Activated T-helper 1 cell treated with anti-CD3 and anti-CD28 coated beads, Interleukin-2, amount 50 U/mL, for 16 hours (primary cell): Measurements from ENCODE around the gene ADO.

ENCODE experiments used
- DNase-seq, 2 donors: peaks; one replicate each; pipeline ENCODE4 v3.0.0-alpha.2; 2020; ENCODE audit warnings: low read depth in 1 of 2, low spot score in 1 of 2

The ADO gene

DNA sequence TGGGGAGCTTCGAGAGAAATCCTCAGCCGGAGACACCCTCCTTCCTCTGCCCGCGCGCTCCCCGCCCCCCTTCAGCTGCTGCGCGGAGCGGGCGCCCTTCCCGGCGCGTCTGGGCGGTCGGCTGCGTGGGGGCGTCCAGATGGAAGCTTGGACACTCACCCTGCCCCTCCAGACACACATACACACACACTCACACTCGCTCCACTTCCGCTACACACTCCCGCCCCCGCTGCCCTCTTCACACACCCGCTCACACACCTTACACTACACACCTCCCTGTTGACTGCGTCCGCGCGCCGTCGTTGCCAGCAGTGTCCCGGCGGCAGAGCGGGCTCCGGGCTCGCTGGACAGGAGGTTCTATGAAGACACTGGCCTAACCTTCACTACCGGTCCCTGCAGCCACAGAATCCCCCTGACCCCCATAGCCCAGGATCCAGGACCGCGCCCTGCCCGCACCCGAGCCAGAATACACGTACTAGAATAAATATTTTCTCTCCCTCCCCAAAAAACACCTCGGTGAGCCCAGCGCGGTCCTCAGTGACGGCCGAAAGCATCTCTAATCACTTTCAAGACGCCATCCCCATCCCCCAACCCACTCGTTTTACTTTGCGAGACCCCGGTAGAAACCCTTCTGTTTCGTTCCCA is 12.7 kb downstream of the ADO start:
- DNase-seq: peak in 1 of 2 donors; percentile 43

DNA sequence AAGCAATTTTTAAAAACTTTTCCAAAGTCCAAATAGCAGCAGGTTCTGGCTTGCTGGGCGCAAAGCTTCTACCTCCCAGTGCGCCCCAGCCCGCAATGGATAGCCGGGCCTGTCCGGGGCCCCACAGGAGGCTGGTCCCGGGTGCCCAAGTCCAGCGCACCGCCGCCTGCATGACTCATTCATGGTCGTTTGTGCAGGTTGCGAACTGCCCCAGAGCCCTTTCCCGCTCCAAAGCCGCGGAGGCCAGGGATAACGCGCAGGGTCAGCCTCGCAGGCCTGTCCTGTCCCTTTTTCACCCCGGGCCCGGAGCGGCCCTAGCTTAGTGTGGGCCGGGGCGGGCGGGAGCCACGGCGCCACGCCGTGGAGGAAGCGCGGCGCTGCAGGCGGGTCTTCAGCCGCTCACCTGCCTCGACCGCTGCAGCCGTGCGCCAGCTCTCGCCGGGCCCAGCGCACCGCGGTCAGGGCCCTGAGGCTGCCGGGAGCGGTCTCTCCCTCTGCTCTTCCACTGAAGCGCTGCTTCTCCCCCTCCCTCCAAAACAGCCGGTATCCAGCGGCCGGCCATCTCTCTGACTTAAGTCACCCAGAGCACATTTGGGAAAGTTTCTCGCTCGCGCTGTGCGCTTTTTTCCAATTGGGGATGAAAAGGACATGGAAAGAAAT is 13.4 kb downstream of the ADO start:
- peak in 1 of 2 donors; percentile 58 for DNase-seq

DNA sequence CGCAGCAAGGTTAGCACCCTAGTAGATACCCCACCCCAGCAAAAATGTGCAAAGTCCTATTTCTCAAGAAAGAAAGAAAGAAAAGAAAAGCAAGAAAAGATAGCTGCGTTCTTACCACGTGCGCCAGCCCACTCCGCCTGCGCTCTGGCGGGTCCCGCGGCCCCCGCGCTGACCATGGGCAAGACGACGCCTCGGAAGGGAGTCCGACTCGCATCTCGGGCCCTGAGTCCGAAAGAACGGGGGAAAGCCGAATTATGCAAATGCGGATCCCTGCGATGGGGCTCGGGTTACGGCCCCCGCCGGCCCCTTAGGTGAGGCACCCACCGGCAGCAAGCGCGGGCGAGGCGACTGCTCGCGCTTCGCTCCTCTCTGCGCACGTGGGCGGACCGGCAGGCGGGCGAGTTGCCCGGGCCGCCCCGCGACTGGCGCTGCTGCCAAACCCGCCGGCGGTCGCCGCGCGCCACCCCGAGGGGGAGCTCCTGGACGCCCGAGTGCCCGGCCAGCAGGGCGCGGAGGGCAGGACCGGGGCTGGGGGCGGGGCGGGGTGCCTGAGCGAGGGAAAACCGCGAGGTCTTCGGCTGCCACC is 14.0 kb downstream of the ADO start:
- DNase-seq: peak in 1 of 2 donors; percentile 44

DNA sequence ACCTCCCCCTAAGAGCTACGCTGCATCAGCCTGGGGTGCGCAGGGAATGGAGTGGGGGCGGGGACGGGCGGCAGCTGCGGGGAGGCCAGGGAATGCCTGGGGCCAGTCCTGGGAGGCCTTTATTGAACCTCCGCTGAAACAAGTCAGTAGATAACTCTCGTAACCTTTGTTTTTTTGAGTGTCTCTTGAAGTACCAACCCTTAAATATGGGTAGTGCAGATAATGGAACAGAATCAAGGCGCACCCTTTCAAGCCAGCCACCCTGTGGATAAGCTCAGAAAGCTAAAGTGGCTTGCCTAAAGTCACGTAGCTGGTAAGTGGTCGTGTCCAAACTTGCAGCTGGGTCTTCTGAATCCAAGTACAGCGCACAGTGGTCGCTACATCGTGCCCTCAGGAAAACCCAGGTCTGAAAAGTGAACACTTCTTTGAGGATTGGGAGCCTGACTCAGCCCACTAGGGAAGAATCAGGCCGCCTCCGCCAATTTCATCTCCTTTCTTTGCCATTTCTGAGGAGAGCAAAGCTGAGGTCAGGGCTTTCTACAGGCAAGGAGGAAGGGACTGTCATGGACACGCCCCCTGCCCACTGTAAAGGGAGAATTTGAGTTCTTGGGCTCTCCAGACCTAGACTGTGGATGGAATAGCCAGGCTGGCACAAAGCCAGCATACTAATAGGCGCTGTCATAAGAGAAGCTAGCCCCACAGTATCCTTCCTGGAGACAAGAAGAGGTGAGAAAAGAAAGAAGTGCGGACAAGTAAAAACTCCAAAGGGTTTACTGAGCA is 14.8 kb downstream of the ADO start:
- no peak for DNase-seq

DNA sequence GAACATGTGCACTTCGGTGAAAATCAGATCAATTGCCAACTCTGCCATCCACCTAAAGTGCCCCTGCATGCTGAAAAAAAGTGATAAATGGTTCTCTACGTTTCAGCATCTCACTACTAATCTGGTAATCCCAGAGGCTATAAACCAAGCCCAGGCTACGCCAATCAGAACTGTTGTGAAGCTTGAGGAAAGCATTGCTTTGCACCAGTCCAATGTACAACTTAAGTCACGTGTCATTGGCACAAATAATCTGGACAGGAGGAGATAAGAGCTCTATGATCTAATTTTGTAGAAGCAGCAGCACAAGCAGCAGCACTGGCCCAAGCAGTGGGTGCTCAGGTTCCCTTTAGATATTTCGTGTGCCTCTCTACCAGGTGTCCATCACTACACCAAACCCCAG is 16.1 kb downstream of the ADO start:
- DNase-seq: no peak

DNA sequence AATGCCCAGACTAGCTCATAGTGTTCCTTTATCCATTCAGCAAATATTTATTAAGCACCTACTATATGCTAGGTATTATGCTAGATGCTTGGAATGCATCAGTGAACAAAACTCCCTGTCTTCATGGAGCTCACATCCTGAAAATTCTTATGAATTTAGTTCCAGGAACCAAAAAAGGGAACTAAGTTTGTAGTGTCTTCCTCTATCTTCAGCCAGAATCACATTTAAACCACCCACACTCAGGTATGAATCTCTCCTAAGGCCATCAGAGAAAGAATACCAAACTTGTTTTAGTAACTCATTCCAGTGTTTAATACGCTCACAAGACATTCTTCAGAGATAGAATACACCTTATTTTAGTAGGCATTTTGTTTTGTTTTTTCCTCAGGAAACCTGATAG is 21.8 kb downstream of the ADO start:
- no peak for DNase-seq

DNA sequence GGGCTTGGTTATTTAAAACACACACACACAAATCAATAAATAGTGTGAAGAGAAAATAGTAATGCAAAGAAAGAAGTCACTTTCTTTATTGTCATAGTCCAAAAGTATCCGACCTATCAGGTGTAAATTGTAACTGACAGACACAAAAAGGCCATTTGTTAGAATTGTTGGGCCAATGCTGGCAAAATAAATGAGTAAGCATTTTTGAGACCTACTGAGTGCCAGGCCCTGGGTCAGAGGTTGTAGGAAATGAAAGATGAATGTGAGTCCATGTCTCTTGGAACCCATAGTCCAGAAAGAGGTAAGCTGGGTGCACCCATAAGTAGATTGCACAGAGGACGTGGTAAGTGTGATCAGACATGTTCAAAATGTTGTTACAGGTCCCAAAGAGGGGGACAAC is 25.1 kb downstream of the ADO start:
- no peak for DNase-seq

DNA sequence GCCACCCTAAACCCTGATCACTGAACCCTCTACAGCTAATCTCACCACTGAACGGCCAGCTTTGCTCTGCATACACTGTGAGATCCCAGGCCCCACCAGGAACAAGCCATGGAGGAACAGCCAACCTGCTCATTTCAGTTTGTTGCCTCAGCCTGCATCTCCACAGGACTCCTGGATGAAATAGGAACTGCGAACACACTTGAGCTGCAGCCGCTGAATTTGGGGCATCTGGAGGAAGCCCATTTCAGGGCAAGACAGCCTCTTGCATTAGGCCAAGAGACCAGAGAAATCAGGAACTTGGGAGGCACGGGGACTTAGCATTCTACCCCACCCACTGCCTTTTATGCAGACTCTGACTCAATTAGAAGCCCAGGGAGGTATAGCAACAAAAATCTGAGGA is 26.2 kb downstream of the ADO start:
- no peak for DNase-seq

DNA sequence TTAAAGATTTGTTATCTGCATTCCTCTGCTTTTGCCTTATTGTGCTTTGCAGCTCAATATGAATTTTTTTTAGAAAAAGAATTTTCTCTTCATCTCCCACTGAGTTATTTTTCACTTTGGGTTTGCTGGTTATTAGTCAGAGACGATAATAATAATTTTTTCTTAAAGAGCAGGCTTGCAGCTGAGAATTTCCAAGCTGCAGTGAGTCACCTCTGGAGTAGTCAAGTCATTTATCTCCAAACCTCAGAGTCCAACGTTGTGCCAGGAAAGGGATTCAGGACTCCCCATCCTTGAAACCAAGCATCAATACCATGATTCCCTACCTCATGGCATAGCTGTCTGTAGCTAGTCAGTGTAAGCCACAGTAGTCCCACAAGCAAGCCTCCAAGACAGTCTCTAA is 26.8 kb downstream of the ADO start:
- DNase-seq: no peak

DNA sequence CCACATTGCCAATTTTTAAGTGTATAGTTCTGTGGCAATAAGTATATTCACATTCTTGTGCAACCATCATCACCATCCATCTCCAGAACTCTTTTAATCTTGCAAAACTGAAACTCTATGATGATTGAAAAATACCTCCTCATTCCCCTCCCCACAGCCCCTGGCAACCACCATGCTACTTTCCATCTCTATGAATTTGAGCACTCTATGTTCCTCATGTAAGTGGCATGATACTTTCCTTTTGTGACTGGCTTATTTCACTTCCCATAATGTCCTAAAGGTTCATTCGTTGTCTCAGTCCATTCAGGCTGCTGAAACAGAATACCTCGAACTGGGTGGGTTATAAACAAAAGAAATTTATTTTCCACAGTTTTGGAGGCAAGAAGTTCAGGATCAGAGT is 35.1 kb downstream of the ADO start:
- no peak for DNase-seq

DNA sequence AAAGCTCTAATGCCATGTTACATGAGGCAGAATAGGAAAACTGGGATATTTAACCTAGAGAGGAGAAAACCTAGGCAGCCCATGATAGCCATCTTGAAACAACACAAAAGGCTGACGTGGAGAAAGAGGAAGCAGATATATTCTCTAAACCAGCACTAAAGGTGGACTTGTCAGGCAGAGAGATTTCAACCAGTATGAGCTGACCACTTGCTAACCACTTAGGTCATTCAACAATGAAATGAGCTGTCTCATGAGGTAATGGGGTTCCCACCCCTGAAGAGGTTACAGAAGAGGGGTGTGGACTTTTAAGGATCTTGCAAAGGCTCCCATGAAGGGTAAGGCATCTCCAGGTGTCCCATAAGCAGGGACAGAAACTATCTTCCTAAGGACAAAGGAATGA is 38.5 kb downstream of the ADO start:
- no peak for DNase-seq

DNA sequence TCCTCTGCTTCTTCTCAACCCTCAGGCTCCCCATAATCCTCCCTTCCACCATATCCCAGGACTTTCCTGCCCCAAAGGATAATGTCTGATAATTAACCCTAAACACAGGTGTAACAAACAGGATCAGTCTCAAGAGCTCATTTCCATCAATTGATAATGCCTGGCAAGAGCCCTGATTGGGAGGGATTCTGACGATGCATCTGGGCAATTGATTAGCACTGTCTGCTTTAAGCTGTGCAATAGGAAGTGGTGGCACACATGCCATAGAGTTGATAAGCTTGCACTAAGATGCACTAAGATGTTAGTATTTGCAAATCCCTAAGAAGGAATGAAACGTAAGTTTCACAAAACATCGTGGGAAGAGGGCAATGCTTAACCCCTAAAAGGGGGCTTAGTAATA is 39.1 kb downstream of the ADO start:
- DNase-seq: no peak

DNA sequence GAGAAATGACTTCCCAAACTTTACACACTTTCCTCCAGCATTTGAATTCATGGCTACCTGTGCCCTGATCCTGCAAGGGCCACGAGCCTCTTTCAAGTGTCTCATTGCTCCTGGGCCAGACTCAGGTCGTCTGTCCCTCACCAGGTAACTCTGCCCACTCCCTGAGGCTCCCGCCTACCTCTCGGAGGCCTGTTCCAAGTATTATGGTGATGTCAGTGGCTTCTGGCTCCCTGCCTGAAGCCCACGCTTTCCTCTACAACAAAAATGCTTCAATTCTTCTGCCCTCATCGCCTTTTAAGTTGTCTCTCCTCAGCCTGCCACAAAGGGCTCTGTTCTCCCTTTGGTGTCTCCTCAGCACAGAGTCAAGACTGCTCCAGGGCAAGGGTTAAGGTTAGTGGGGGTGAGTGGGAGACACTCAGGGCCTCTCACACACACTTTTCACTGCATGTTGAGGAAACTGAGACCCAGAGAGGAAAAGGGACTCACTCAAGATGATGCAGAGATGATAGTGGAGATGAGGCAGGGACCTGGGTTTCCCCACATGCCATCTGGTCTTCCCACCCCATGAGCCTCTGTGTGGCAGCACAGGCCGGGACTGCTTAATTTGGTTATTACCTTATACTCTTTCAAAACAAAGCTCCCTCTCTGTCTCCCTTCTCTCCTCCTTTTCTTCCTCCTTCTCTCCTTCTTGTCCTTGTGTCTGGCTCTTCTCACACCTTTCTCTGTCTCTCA is 39.9 kb downstream of the ADO start:
- no peak for DNase-seq

DNA sequence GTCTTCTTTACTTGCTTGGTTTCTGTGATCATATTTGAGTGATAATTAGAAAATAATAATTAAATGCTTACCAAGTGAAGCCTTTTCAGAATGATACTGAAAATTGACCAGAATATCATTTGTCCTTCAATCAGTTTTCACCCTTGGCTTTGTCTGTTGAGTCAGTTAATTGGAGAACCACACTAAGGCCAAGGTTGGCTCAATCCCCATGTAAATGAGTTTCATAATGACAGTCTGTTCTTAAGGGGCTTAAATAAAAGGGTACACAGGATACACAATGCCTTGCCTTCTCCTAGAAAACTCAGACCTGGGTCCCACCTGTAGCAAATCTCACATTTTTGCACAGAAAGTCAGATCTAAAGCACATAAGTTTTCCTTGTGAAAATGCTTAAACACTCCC is 42.9 kb downstream of the ADO start:
- DNase-seq: no peak

DNA sequence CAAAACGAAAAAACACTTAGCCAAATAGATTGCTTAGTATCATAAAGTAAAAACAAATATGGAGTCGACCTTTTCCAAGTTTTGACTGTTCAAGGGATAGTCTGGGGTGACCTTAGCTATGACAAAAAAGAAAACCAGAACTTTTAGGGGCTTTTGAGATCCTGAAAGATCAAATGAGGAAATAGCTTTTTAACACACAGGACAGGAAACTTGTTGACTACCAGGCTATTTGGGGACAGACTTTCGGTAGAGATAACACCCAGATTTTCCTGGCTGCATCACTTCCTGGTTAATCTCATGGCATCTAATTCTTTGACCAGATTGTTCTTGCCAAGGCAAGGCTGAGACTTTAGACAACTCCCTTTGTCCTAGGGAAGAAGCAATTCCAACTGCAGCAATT is 46.1 kb downstream of the ADO start:
- no peak for DNase-seq

DNA sequence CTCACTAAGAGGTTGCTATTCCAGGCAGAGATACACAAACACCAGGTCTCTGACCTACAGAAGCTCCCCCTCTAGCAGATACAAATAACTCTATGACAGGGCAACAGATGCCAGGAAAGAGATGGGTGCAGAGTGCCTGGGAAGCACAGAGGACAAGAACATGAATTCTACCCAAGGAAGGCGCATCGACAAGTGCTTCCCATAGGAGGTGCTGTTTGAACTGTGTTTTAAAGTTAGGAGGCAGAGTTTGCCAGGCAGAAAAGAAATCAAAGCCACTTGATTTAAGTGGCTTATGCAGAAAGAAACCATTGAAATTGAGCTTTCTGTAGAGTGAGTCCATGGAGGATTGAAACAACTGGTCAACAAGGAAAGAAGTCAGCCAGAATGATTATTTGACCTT is 46.9 kb downstream of the ADO start:
- no peak for DNase-seq

DNA sequence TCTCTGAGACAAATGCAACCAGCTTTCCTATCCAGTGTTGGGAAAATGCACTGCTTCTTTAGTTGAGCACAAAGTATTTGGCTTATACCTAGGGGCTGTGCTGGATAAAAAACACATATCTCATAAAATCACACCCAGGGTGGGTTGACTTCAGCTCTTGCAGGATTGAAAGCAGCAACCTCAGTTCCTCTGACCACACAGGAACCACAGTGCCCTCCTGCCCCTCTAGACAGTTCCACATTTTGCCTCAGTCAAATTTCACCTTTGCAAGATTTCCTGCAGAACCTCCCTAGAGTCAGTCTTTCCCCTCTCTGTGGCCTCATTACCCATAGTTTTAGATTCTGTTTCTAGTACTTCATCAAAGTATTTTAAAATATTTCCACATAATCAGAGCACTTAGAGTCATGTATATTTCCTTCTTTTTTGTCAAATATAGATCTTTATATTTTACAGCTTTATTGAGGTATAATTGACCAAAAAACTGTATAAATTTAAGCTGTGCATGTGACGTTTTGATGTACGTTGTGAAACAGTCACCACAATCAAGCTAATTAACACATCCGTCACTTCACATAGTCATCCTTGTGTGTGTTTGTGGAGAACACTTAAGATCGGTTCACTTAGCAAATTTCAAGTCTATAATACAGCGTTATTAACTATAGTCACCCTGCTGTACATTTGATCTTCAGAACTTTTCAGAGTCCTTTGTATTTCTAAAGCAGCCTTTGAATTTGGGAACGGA is 48.6 kb downstream of the ADO start:
- no peak for DNase-seq

DNA sequence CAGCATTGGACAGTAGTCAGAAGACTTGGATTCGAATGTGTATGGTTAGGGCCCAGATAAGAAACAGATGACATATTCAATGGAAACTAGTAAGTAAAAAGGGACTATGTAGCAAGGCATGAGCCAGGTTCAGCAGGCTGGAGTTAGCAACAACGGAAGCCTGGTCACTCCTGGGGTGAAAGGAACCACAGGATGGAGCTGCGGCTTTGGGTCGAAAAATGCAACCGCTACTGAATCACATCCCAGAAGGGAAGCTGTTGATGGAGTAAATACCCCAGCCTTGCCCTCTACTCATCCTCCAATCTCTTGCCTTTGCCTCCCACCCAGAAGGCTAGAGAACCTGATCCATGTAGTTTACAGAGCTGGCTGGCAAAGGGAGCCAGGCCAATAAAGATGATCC is 49.2 kb downstream of the ADO start:
- no peak for DNase-seq

DNA sequence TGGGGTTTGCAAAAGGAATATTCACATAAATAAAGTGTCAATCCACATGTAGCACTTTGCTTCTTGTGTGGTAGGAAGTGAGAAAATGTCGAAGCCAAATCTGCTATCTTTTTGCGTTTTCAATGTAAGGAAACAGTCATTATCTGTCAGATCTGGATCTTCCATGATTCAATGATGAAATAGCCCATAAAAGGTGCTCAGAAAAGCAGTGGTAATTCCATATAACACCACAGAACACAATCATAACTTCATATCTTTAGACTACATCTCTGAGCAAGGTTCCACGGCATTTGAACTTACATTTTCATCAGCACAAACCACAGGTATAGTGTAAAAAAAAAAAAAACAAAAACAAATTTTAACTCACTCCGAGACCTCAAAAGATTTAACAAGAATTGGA is 51.5 kb downstream of the ADO start:
- DNase-seq: no peak
